Measurements from ENCODE around the gene SYCE3. TPM values are rescaled to one million over a fixed set of nuclear protein-coding genes. Genes with fewer than 3 reads are reported as not detected.
A peak's percentile ranks its signal among the peaks of the same experiment; 100 is the strongest.

Gene SYCE3
- total RNA-seq (not detected), polyA plus RNA-seq (not detected)

GRCh38 chr22:50562523-50563412 lies at the start of gene SYCE3:
TSS of gene SYCE3 (minus strand) at chr22:50562919. CDS start at chr22:50556405, 6,514 bp downstream.
- H3K9me3 Mint-ChIP-seq = no peaks in the 10 kb centered on the region
- peaks cover 0 to 4% (median 0%) of the 10 kb centered on the region in 3 donors for H3K36me3 Mint-ChIP-seq
- H3K4me3 ChIP-seq (ENCODE audit: low read length) = peak within 1 kb of the TSS; percentile 85

GRCh38 chr22:50612168-50612527 lies 49.4 kb upstream of the SYCE3 start:
- Histone ChIP-seq H3K4me3 (ENCODE audit: low read length) (no peak overlapping the region), H3K9me3 (ENCODE audit: low read length) (no peaks in the 10 kb centered on the region), H3K4me1 (ENCODE audit: insufficient read depth, low read length) (no peaks in the 10 kb centered on the region), H3K27me3 (ENCODE audit: insufficient read depth, low read length, poor library complexity, severe bottlenecking) (no peaks in the 10 kb centered on the region), H3K36me3 (ENCODE audit: insufficient read depth, low read length) (no peaks in the 10 kb centered on the region), H3K27ac (ENCODE audit: low read depth, low read length) (no peak overlapping the region)
- H3K4me3 Mint-ChIP-seq = no peak overlapping the region
- no peaks in the 10 kb centered on the region for H3K9me3 Mint-ChIP-seq
- H3K27ac Mint-ChIP-seq = no peak overlapping the region
- CTCF ChIA-PET = interaction anchor here (2.2 kb wide), 1 partner anchor 9 kb away, joined by 6 read pairs; no protein-coding TSS in a partner anchor
- POLR2A ChIA-PET = no interaction called here
- H3K27me3 Mint-ChIP-seq = peaks cover 17 to 31% of the 10 kb centered on the region in 2 donors
- peaks cover 2 to 6% (median 4%) of the 10 kb centered on the region in 3 donors for H3K4me1 Mint-ChIP-seq
- no peaks in the 10 kb centered on the region for H3K36me3 Mint-ChIP-seq
- no peak for DNase-seq

More at GRCh38 chr22:50562523-50563412, at the start of gene SYCE3:
- peak within 1 kb of the TSS; percentile 74 to 98 (median 90) for H3K27ac Mint-ChIP-seq
- ChIA-PET CTCF (interaction anchor here (0.5 to 4.5 kb wide), 28 partner anchors 8 to 332 kb away, joined by 3 to 58 read pairs (median 5); partner anchors contain the start of genes CHKB, CPT1B, KLHDC7B and LMF2), POLR2A (interaction anchor here (0.5 to 3.2 kb wide), 12 partner anchors 14 to 93 kb away, joined by 3 to 23 read pairs (median 6); partner anchors contain the start of genes LMF2, NCAPH2, SCO2 and TYMP)
- no peaks in the 10 kb centered on the region for H3K27me3 ChIP-seq (ENCODE audit: insufficient read depth, low read length, poor library complexity, severe bottlenecking)
- peak within 1 kb of the TSS; percentile 29 for H3K27ac ChIP-seq (ENCODE audit: low read depth, low read length)
- no peaks in the 10 kb centered on the region for H3K4me1 ChIP-seq (ENCODE audit: insufficient read depth, low read length)
- peak; percentile 95 to 98 (median 97) for DNase-seq
- H3K4me1 Mint-ChIP-seq = peaks cover 18 to 21% (median 19%) of the 10 kb centered on the region in 3 donors
- H3K4me3 Mint-ChIP-seq = peak within 1 kb of the TSS; percentile 81 to 98 (median 92)
- no peaks in the 10 kb centered on the region for H3K36me3 ChIP-seq (ENCODE audit: insufficient read depth, low read length)
- peaks cover 0 to 4% of the 10 kb centered on the region in 2 donors for H3K27me3 Mint-ChIP-seq
- no peaks in the 10 kb centered on the region for H3K9me3 ChIP-seq (ENCODE audit: low read length)

GRCh38 chr22:50611341-50612060 lies 48.8 kb upstream of the SYCE3 start:
- H3K27me3 ChIP-seq (ENCODE audit: insufficient read depth, low read length, poor library complexity, severe bottlenecking) = no peaks in the 10 kb centered on the region
- H3K4me3 Mint-ChIP-seq = no peak overlapping the region
- H3K27me3 Mint-ChIP-seq = peaks cover 17 to 34% of the 10 kb centered on the region in 2 donors
- no peaks in the 10 kb centered on the region for H3K36me3 Mint-ChIP-seq
- H3K4me3 ChIP-seq (ENCODE audit: low read length) = no peak overlapping the region
- ChIA-PET POLR2A (no interaction called here), CTCF (interaction anchor here (2.2 kb wide), 1 partner anchor 10 kb away, joined by 6 read pairs; no protein-coding TSS in a partner anchor)
- H3K4me1 Mint-ChIP-seq = peaks cover 2 to 6% (median 4%) of the 10 kb centered on the region in 3 donors
- no peaks in the 10 kb centered on the region for H3K36me3 ChIP-seq (ENCODE audit: insufficient read depth, low read length)
- peak overlapping the region in 1 of 8 donors; percentile 75 for H3K27ac Mint-ChIP-seq
- no peaks in the 10 kb centered on the region for H3K4me1 ChIP-seq (ENCODE audit: insufficient read depth, low read length)
- DNase-seq = no peak
- H3K9me3 ChIP-seq (ENCODE audit: low read length) = no peaks in the 10 kb centered on the region
- no peak overlapping the region for H3K27ac ChIP-seq (ENCODE audit: low read depth, low read length)
- H3K9me3 Mint-ChIP-seq = no peaks in the 10 kb centered on the region

GRCh38 chr22:50610581-50610980 lies 47.9 kb upstream of the SYCE3 start:
- Mint-ChIP-seq H3K9me3 (no peaks in the 10 kb centered on the region), H3K4me1 (peaks cover 2 to 6% (median 4%) of the 10 kb centered on the region in 3 donors), H3K36me3 (no peaks in the 10 kb centered on the region), H3K27me3 (peaks cover 22 to 39% of the 10 kb centered on the region in 2 donors), H3K4me3 (no peak overlapping the region), H3K27ac (peak overlapping the region in 1 of 8 donors; percentile 21)
- ChIA-PET CTCF (no interaction called here), POLR2A (no interaction called here)
- Histone ChIP-seq H3K27me3 (ENCODE audit: insufficient read depth, low read length, poor library complexity, severe bottlenecking) (no peaks in the 10 kb centered on the region), H3K9me3 (ENCODE audit: low read length) (no peaks in the 10 kb centered on the region), H3K27ac (ENCODE audit: low read depth, low read length) (no peak overlapping the region), H3K36me3 (ENCODE audit: insufficient read depth, low read length) (no peaks in the 10 kb centered on the region), H3K4me1 (ENCODE audit: insufficient read depth, low read length) (no peaks in the 10 kb centered on the region), H3K4me3 (ENCODE audit: low read length) (no peak overlapping the region)
- DNase-seq = no peak

GRCh38 chr22:50610041-50610451 lies 47.3 kb upstream of the SYCE3 start:
- H3K27ac Mint-ChIP-seq = peak overlapping the region in 1 of 8 donors; percentile 21
- no peaks in the 10 kb centered on the region for H3K36me3 Mint-ChIP-seq
- H3K9me3 Mint-ChIP-seq = no peaks in the 10 kb centered on the region
- H3K4me1 Mint-ChIP-seq = peaks cover 2 to 6% (median 4%) of the 10 kb centered on the region in 3 donors
- H3K27me3 Mint-ChIP-seq = peaks cover 24 to 39% of the 10 kb centered on the region in 2 donors
- no peaks in the 10 kb centered on the region for H3K4me1 ChIP-seq (ENCODE audit: insufficient read depth, low read length)
- no peaks in the 10 kb centered on the region for H3K36me3 ChIP-seq (ENCODE audit: insufficient read depth, low read length)
- POLR2A ChIA-PET = no interaction called here
- H3K27ac ChIP-seq (ENCODE audit: low read depth, low read length) = no peak overlapping the region
- no peak for DNase-seq
- no peak overlapping the region for H3K4me3 ChIP-seq (ENCODE audit: low read length)
- no peak overlapping the region for H3K4me3 Mint-ChIP-seq
- CTCF ChIA-PET = no interaction called here
- H3K9me3 ChIP-seq (ENCODE audit: low read length) = no peaks in the 10 kb centered on the region
- no peaks in the 10 kb centered on the region for H3K27me3 ChIP-seq (ENCODE audit: insufficient read depth, low read length, poor library complexity, severe bottlenecking)

GRCh38 chr22:50609599-50609998 lies 46.9 kb upstream of the SYCE3 start:
- Histone ChIP-seq H3K27ac (ENCODE audit: low read depth, low read length) (no peak overlapping the region), H3K4me1 (ENCODE audit: insufficient read depth, low read length) (no peaks in the 10 kb centered on the region), H3K27me3 (ENCODE audit: insufficient read depth, low read length, poor library complexity, severe bottlenecking) (no peaks in the 10 kb centered on the region), H3K4me3 (ENCODE audit: low read length) (no peak overlapping the region), H3K36me3 (ENCODE audit: insufficient read depth, low read length) (no peaks in the 10 kb centered on the region), H3K9me3 (ENCODE audit: low read length) (no peaks in the 10 kb centered on the region)
- Mint-ChIP-seq H3K4me1 (peaks cover 2 to 6% (median 4%) of the 10 kb centered on the region in 3 donors), H3K9me3 (no peaks in the 10 kb centered on the region), H3K4me3 (no peak overlapping the region), H3K27ac (no peak overlapping the region), H3K27me3 (peaks cover 24 to 39% of the 10 kb centered on the region in 2 donors), H3K36me3 (no peaks in the 10 kb centered on the region)
- ChIA-PET CTCF (interaction anchor here (1.4 kb wide), 1 partner anchor 55 kb away, joined by 3 read pairs; no protein-coding TSS in a partner anchor), POLR2A (no interaction called here)
- DNase-seq = no peak

- Mint-ChIP-seq H3K36me3 (no peaks in the 10 kb centered on the region), H3K4me1 (peaks cover 2 to 6% (median 4%) of the 10 kb centered on the region in 3 donors), H3K4me3 (no peak overlapping the region), H3K9me3 (no peaks in the 10 kb centered on the region), H3K27me3 (peaks cover 24 to 39% of the 10 kb centered on the region in 2 donors), H3K27ac (no peak overlapping the region)
- DNase-seq = no peak
- no peak overlapping the region for H3K4me3 ChIP-seq (ENCODE audit: low read length)
- no peaks in the 10 kb centered on the region for H3K36me3 ChIP-seq (ENCODE audit: insufficient read depth, low read length)
- H3K9me3 ChIP-seq (ENCODE audit: low read length) = no peaks in the 10 kb centered on the region
- H3K4me1 ChIP-seq (ENCODE audit: insufficient read depth, low read length) = no peaks in the 10 kb centered on the region
- H3K27me3 ChIP-seq (ENCODE audit: insufficient read depth, low read length, poor library complexity, severe bottlenecking) = no peaks in the 10 kb centered on the region
- ChIA-PET POLR2A (no interaction called here), CTCF (interaction anchor here (1.4 kb wide), 1 partner anchor 54 kb away, joined by 3 read pairs; no protein-coding TSS in a partner anchor)
- no peak overlapping the region for H3K27ac ChIP-seq (ENCODE audit: low read depth, low read length)
These were observed 46.3 kb upstream of the SYCE3 start for GRCh38 chr22:50608996-50609395.
